Nucleus accumbens (tissue), 56 donors: ENCODE data around the gene MNT.
A peak's percentile ranks its signal among the peaks of the same experiment; 100 is the strongest.

Experiments used
- DNase-seq, 56 donors: peaks; one replicate each; lab custom pipeline; 2025; lab: John Stamatoyannopoulos, UW

The MNT gene

GRCh38 chr17:2396568-2397246, 4.2 kb downstream of the MNT start:
- peak in 53 of 56 donors; percentile 11 to 82 (median 59) for DNase-seq

GRCh38 chr17:2396192-2396567, 4.7 kb downstream of the MNT start:
- DNase-seq: no peak

- DNase-seq: no peak
Measured at GRCh38 chr17:2395258-2396181, 5.3 kb downstream of the MNT start.

GRCh38 chr17:2394775-2395201, 6.1 kb downstream of the MNT start:
- no peak for DNase-seq

- DNase-seq: peak in 3 of 56 donors; percentile 17 to 52 (median 39)
Measured at GRCh38 chr17:2393954-2394749, 6.7 kb downstream of the MNT start.

GRCh38 chr17:2393174-2393953, 7.5 kb downstream of the MNT start:
- peak in 54 of 56 donors; percentile 53 to 93 (median 81) for DNase-seq

- DNase-seq: peak in 55 of 56 donors; percentile 58 to 99 (median 92)
Measured at GRCh38 chr17:2392252-2393173, 8.3 kb downstream of the MNT start.

- DNase-seq: no peak
Measured at GRCh38 chr17:2391597-2392251, 9.1 kb downstream of the MNT start.

- DNase-seq: no peak
Measured at GRCh38 chr17:2390199-2390836, 10.5 kb downstream of the MNT start.

GRCh38 chr17:2388683-2389055, 12.2 kb downstream of the MNT start:
- no peak for DNase-seq

- DNase-seq: peak in 18 of 56 donors; percentile 12 to 74 (median 40)
Measured at GRCh38 chr17:2388020-2388682, 12.7 kb downstream of the MNT start.

- DNase-seq: no peak
Measured at GRCh38 chr17:2387086-2388019, 13.5 kb downstream of the MNT start.

GRCh38 chr17:2386400-2387085, 14.3 kb downstream of the MNT start:
- peak in 9 of 56 donors; percentile 7 to 45 (median 26) for DNase-seq

GRCh38 chr17:2385240-2386210, 15.3 kb downstream of the MNT start:
- DNase-seq: no peak
